Fibroblast of pulmonary artery (primary cell): ENCODE results near the gene TSPAN9.

Source experiments
- DNase-seq: peaks from one replicate; pipeline ENCODE4 v3.0.0-alpha.2; 2010; ENCODE audit warnings: low read depth
- H3K4me3 ChIP-seq: replicated peaks from 2 replicates; pipeline ENCODE4 v1.5.1; 2011; ENCODE audit warnings: low read depth, mild to moderate bottlenecking, control low read depth, low read length, moderate library complexity
- CTCF ChIP-seq: IDR thresholded peaks from 2 replicates; pipeline ENCODE4 v1.5.1; 2011; ENCODE audit warnings: mild to moderate bottlenecking, control low read depth, low read length, inconsistent platforms; ENCODE audit errors: missing control alignments

TSPAN9 gene

DNA sequence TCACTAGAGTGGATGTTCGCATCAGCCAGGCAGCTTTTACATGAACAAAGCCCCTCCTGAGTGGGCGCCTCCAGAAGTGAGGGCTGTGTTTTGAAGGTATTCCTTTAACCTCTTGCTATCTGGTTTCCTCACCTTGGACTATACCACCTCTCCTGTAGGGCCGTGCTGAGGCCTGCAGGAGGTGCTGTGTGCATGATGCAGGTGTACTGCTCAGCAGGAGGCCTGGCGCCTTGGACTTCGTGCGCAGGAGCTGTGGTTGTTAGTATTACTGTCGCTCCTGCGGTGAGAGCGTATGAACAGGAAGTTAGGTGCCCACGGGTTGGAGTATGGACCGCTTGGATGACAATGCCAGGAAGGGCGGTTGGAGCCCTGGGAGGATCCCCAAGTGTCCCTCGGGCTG is 130.7 kb downstream of the TSPAN9 start:
- TF ChIP-seq CTCF, result peak; percentile 33
- no peak overlapping the region for H3K4me3 ChIP-seq
- DNase-seq, result no peak

DNA sequence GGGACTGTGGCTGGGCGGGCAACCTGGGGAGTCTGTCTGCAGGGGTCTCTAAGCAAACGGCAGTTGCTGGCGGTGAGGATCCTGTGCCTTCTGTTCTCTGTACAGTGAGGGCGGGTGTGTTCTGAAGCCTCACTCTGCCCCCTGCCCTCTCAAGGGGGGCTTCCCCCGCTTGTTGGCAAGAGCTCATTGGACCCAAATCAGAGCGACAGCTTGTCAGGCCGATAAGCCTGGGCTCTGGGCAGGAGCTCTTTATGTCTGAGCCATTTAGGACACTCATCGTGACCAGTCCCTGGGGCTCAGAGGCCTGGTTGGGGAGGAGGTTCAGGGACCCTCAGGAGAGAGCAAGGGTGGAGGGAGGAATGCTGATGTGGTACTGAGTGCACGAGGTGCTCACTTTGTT is 136.0 kb downstream of the TSPAN9 start:
- H3K4me3 ChIP-seq, result no peak overlapping the region
- no peak for TF ChIP-seq CTCF
- no peak for DNase-seq

GRCh38 chr12:3213768-3214167 is 136.6 kb downstream of the TSPAN9 start:
- H3K4me3 ChIP-seq, result no peak overlapping the region
- no peak for DNase-seq

DNA sequence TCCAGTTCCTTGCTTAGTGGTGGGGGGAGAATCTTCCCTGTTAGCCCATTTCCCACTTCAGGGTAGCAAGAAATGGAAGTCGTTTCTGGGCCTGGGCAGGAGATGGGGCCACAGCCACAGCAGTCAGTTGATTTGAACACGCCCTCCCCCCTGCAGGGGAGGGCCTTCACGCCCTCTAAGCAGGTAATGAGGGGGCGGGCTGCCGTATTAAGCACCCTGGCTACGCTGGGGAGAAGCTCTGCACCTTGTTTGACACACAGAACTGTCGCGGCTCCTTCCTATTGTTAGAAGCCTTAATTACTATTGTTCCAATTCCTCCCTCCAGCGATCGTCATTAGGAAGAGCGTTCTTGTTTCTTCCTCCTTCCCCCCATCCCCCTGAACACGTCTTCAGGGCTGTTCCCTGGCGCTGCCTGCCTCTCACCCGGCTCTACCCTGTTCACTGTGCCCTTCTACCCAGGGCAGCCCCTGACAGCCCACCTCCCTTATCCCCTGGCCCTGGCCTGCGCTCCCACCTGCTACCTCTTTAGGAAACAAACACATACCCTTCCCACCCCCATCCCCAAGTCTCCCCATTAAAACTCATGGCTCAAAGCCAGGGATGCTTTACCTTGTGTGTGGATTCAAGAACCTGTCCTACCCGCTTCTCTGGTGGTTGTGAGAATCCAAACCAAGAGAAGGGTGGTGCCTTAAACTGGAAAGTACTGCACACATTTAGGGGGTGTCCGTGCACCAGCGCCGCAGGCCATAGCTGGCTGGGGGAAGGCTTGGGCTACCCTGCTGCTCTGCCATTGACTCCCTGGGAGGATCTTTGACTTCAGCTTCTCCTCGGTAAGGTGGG is 137.6 kb downstream of the TSPAN9 start:
- no peak for TF ChIP-seq CTCF
- no peak for DNase-seq
- H3K4me3 ChIP-seq, result no peak overlapping the region

More at GRCh38 chr12:3213768-3214167, 136.6 kb downstream of the TSPAN9 start:
- TF ChIP-seq CTCF, result no peak

GRCh38 chr12:3215410-3215975 is 138.3 kb downstream of the TSPAN9 start:
- no peak overlapping the region for H3K4me3 ChIP-seq
- TF ChIP-seq CTCF, result no peak
- no peak for DNase-seq

DNA sequence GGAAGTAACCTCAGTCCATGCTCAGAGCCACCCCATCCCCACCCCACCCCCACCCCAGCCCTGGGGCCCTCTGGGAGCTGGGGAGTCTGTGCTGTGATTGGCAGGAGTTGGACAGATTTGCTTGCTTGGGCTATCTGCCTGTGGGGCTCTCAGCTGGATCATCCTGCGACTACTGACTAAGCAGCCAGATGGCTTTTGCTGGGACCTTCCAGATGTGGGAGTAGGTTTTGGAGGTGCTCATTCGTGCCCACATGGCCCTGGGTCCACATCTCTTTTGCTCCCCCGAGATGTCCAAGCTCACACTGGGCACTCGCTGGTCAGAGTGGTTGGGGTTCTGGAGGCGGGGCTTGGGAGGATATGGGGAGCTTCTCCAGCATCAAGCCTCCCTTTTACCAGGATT is 138.9 kb downstream of the TSPAN9 start:
- no peak for DNase-seq
- TF ChIP-seq CTCF, result no peak
- no peak overlapping the region for H3K4me3 ChIP-seq
